Keratinocyte (primary cell): ENCODE results near the gene TENT4B. TPM values are rescaled to one million over a fixed set of nuclear protein-coding genes. Genes with fewer than 3 reads are reported as not detected.

ENCODE experiments used
- DNase-seq: peaks from one replicate; pipeline ENCODE4 v3.0.0-alpha.2; 2011; ENCODE audit warnings: low read depth, missing footprints, low spot score
- FAIRE-seq: peaks from 2 replicates; lab custom pipeline; 2011; peaks lifted over from hg19 to GRCh38; lab: Jason Lieb, UNC
- H2AFZ ChIP-seq: 2 replicates; pipeline ENCODE4 v1.6.0; 2012; ENCODE audit warnings: low read length, control low read depth, inconsistent platforms; ENCODE audit not compliant: control insufficient read depth
- H3K27ac ChIP-seq: 2 replicates; pipeline ENCODE4 v1.5.1; 2011; ENCODE audit warnings: low read length; ENCODE audit not compliant: control insufficient read depth, insufficient read depth
- H3K27me3 ChIP-seq: 3 replicates; pipeline ENCODE4 v1.6.0; 2011; ENCODE audit warnings: low read length; ENCODE audit not compliant: control insufficient read depth, insufficient read depth; ENCODE audit errors: extremely low read depth
- H3K36me3 ChIP-seq, 2 experiments: 2 replicates in 1 of 2; 3 replicates in 1 of 2; pipeline ENCODE4 v1.5.1; 2011; ENCODE audit warnings: low read length in 2 of 2, mild to moderate bottlenecking in 1 of 2; ENCODE audit not compliant: control insufficient read depth in 2 of 2, insufficient read depth in 2 of 2; ENCODE audit errors: extremely low read depth in 1 of 2
- H3K4me1 ChIP-seq: 3 replicates; pipeline ENCODE4 v1.5.1; 2011; ENCODE audit warnings: low read length; ENCODE audit not compliant: control insufficient read depth, insufficient read depth; ENCODE audit errors: extremely low read depth
- H3K4me2 ChIP-seq: 3 replicates; pipeline ENCODE4 v1.6.0; 2011; ENCODE audit warnings: low read depth, low read length; ENCODE audit not compliant: control insufficient read depth, insufficient read depth; ENCODE audit errors: extremely low read depth
- H3K4me3 ChIP-seq, 3 experiments: fragments of 200-600 bp in 1 of 3; sonication (generic) in 1 of 3; 2 replicates in 2 of 3; 3 replicates in 1 of 3; pipeline ENCODE4 v1.5.1; 2011 to 2016; ENCODE audit warnings: low read length in 3 of 3, mild to moderate bottlenecking in 3 of 3, control low read depth in 2 of 3, inconsistent platforms in 1 of 3, low read depth in 1 of 3, mixed read lengths in 1 of 3, mixed run types in 1 of 3, moderate library complexity in 1 of 3; ENCODE audit not compliant: control insufficient read depth in 2 of 3, insufficient read depth in 2 of 3; ENCODE audit errors: extremely low read depth in 1 of 3
- H3K79me2 ChIP-seq: 2 replicates; pipeline ENCODE4 v1.6.0; 2012; ENCODE audit warnings: low read length; ENCODE audit not compliant: control insufficient read depth, insufficient read depth
- H3K9ac ChIP-seq: 3 replicates; pipeline ENCODE4 v1.6.0; 2011; ENCODE audit warnings: low read length; ENCODE audit not compliant: control insufficient read depth, insufficient read depth; ENCODE audit errors: extremely low read depth
- H3K9me1 ChIP-seq: 3 replicates; pipeline ENCODE4 v1.6.0; 2011; ENCODE audit warnings: low read length; ENCODE audit not compliant: control insufficient read depth, insufficient read depth; ENCODE audit errors: extremely low read depth
- H3K9me3 ChIP-seq: 2 replicates; pipeline ENCODE4 v1.5.1; 2012; ENCODE audit warnings: low read depth, low read length; ENCODE audit not compliant: control insufficient read depth
- H4K20me1 ChIP-seq: 3 replicates; pipeline ENCODE4 v1.6.0; 2011; ENCODE audit warnings: low read length; ENCODE audit not compliant: control insufficient read depth, insufficient read depth; ENCODE audit errors: extremely low read depth
- EZH2 ChIP-seq: IDR thresholded peaks from one replicate; pipeline ENCODE4 v1.6.1; 2012; ENCODE audit warnings: inconsistent platforms, mild to moderate bottlenecking, low read length, moderate library complexity
- dilution Hi-C: fragments of 300-500 bp; cut with MboI; formaldehyde crosslinking; loops from one replicate; pipeline ENCODE4 v1.7.0; 2020; ENCODE audit warnings: low sequenced_read_pairs; ENCODE audit not compliant: extremely low pct_ligation_motif_present
- polyA plus RNA-seq, 5 experiments: library from polyadenylated mRNA; depleted of rRNA in 3 of 5; stranded (reverse) in 3 of 5; stranded (forward) in 1 of 5; unstranded in 1 of 5; fragments of >200 nt; gene quantifications; 1 replicate in 1 of 5; 2 replicates in 3 of 5; 3 replicates in 1 of 5; pipeline versions ENCODE4 v1.2.1 to v1.2.3, GENCODE V29; 2011 to 2012; ENCODE audit warnings: missing spikeins in 2 of 5, low read depth in 1 of 5, low replicate concordance in 1 of 5
- TF ChIP-seq, protein P1 (sequence below), 3 experiments: IDR thresholded peaks in 1 of 3; conservative IDR thresholded peaks in 1 of 3; optimal IDR thresholded peaks in 1 of 3; 2 replicates in 2 of 3; 3 replicates in 1 of 3; pipeline versions ENCODE3 to v1.5.1; 2011; ENCODE audit warnings: low read length in 3 of 3, mild to moderate bottlenecking in 3 of 3, moderate library complexity in 2 of 3, control low read depth in 1 of 3, inconsistent platforms in 1 of 3; ENCODE audit not compliant: insufficient read depth in 2 of 3; ENCODE audit errors: extremely low read depth in 1 of 3

TENT4B gene
- polyA plus RNA-seq, 1 donor (not counting 4 experiments of a cell fraction or from before 2014, with no cell fraction given) = 14.8 TPM

DNA sequence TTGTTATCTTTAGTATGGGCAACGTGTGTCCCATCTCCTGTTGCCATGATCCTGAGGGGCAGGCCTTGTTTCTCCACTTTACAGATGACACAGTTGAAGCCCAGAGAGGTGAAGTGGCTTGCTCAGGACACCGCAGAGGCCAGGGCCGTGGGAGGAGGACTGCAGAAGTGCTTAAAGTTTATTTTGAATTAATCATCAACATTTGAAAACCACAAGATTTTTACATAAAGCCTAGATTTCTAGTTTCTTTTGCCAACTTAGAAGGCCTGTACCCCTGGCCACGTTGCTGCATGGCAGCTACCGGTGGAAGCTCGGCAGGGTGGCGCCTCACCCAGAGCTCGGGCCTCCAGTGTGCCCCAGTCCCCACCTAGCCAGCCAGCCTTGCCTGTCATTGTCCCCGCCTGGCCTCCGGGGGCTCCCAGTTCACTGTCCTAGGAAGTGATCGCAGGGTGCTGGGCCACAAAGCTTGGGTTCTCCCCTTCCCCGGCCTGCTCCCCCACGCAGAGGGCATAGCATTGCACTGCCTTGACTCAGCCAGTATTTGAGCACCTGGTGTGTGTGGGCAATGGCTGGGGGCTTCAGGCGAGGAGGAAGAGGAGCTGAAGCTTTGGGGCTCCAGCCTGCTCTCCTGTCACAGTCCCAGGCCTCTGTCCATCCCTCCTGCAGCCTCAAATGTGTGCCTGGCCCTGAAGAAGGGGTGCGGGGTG is 98.4 kb downstream of the TENT4B start:
- FAIRE-seq = no peak
- Histone ChIP-seq H3K27me3 (no peaks in the 10 kb centered on the region), H3K4me2 (no peak overlapping the region), H3K9me1 (peaks cover 3% of the 10 kb centered on the region), H3K9me3 (no peaks in the 10 kb centered on the region), H2AFZ (no peak overlapping the region), H3K36me3 (no peaks in the 10 kb centered on the region), H3K27ac (no peak overlapping the region), H4K20me1 (no peaks in the 10 kb centered on the region), H3K79me2 (no peaks in the 10 kb centered on the region), H3K4me3 (no peak overlapping the region), H3K9ac (no peak overlapping the region), H3K4me1 (peaks cover 2% of the 10 kb centered on the region)
- dilution Hi-C loops = no loop called here
- DNase-seq = no peak
- no peak for TF ChIP-seq EZH2
- TF ChIP-seq, protein P1, sequence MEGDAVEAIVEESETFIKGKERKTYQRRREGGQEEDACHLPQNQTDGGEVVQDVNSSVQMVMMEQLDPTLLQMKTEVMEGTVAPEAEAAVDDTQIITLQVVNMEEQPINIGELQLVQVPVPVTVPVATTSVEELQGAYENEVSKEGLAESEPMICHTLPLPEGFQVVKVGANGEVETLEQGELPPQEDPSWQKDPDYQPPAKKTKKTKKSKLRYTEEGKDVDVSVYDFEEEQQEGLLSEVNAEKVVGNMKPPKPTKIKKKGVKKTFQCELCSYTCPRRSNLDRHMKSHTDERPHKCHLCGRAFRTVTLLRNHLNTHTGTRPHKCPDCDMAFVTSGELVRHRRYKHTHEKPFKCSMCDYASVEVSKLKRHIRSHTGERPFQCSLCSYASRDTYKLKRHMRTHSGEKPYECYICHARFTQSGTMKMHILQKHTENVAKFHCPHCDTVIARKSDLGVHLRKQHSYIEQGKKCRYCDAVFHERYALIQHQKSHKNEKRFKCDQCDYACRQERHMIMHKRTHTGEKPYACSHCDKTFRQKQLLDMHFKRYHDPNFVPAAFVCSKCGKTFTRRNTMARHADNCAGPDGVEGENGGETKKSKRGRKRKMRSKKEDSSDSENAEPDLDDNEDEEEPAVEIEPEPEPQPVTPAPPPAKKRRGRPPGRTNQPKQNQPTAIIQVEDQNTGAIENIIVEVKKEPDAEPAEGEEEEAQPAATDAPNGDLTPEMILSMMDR (optimal IDR thresholded peaks at IDR 0.05 in 1 of 3, IDR thresholded peaks at IDR 0.05 in 1 of 3, conservative IDR thresholded peaks at IDR 0.05 in 1 of 3; ENCODE audit: extremely low read depth in 1 of 3, insufficient read depth in 2 of 3, low read length in 3 of 3) = no peak

GRCh38 chr16:50252082-50252611 is 99.0 kb downstream of the TENT4B start:
- dilution Hi-C loops = no loop called here
- no peak overlapping the region for H3K9ac ChIP-seq
- H3K9me1 ChIP-seq = peaks cover 3% of the 10 kb centered on the region
- no peaks in the 10 kb centered on the region for H3K27me3 ChIP-seq
- H3K9me3 ChIP-seq = no peaks in the 10 kb centered on the region
- no peak overlapping the region for H3K27ac ChIP-seq
- TF ChIP-seq EZH2 = no peak
- TF ChIP-seq, protein P1 (optimal IDR thresholded peaks at IDR 0.05 in 1 of 3, IDR thresholded peaks at IDR 0.05 in 1 of 3, conservative IDR thresholded peaks at IDR 0.05 in 1 of 3; ENCODE audit: extremely low read depth in 1 of 3, insufficient read depth in 2 of 3, low read length in 3 of 3) = no peak
- no peaks in the 10 kb centered on the region for H3K36me3 ChIP-seq
- H3K4me1 ChIP-seq = no peaks in the 10 kb centered on the region
- no peak overlapping the region for H2AFZ ChIP-seq
- no peaks in the 10 kb centered on the region for H4K20me1 ChIP-seq
- FAIRE-seq (no peak), DNase-seq (no peak)
- H3K4me2 ChIP-seq = no peak overlapping the region
- H3K79me2 ChIP-seq = no peaks in the 10 kb centered on the region
- H3K4me3 ChIP-seq = no peak overlapping the region
